COLO668 (cell line): ENCODE data around the gene VEGFB.
A peak's percentile ranks its signal among the peaks of the same experiment; 100 is the strongest.

ENCODE experiments used
- DNase-seq: peaks from one replicate; lab custom pipeline; 2025; ENCODE audit not compliant: unreplicated experiment; lab: John Stamatoyannopoulos, UW

VEGFB gene

DNA sequence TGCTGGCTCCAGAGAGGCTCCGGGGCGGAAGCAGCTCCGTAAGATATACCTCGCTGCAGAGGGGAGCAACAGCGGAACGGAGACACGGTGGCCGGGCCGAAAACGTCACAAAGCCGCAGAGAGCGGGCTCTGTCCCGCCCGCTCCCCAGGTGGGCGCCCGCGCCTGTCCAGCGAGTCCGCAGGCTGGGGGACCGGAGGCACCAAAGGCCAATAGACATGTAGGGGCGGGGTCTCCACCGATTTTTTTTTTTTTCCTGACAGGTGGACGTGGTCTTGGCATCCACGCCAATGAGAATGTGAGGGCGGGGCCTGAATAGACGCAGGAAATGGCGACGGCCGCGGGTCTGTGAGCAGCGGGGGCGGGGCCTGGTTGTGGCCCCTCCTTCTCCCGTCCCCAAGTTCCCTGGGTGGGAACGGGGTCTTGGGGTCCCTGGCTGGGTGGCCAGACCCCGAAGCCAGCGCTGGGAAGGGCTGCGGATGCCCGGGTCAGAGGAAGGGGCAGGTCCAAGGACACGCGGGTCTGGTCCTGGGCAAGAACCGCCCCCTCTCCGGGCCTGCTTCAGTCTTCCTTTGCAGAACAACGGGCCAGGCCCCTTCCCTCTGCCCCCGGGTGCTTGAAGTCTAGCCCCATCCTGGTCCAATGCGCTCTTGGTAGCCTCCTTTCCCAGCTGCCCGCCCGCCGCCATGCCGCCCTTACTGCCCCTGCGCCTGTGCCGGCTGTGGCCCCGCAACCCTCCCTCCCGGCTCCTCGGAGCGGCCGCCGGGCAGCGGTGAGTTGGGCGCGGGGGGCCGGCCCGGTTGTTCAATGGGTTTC lies 4.0 kb upstream of the VEGFB start, which contains the start of gene DNAJC4:
Gene DNAJC4, plus strand, starts transcription at position 378 of the 814 bp plus-strand sequence. Its CDS starts 307 bp downstream, at position 685.
- DNase-seq = peak; percentile 94

- DNase-seq = no peak
Observed at GRCh38 chr11:64230985-64231365, 3.4 kb upstream of the VEGFB start.

- no peak for DNase-seq
Observed at GRCh38 chr11:64231546-64231945, 2.8 kb upstream of the VEGFB start.

DNA sequence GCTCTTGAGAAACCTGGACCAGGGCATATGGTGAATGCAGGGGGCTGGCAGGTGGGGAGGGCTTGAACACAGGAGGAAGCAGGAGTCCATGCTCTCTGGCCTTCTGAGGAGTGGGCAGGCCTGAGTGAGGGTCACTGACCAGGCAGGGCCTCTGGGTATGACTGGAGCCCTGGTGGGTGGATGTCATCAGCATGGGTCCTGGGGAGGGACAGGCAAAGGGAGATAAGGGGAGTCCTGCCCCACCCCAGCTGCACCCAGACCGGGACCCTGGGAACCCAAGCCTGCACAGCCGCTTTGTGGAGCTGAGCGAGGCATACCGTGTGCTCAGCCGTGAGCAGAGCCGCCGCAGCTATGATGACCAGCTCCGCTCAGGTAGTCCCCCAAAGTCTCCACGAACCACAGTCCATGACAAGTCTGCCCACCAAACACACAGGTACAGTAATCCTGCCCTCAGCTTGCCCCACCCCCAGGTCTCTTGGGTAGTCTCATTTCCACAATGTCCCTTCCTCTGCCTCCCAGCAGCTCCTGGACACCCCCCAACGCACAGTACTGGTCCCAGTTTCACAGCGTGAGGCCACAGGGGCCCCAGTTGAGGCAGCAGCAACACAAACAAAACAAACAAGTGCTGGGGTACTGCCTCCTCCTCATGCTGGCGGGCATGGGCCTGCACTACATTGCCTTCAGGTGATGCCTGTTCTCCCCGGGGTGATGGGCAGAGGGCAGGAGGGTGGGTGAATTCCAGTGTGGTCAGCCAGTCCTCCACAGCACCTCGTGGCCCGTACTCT lies 2.0 kb upstream of the VEGFB start:
- DNase-seq = no peak

DNA sequence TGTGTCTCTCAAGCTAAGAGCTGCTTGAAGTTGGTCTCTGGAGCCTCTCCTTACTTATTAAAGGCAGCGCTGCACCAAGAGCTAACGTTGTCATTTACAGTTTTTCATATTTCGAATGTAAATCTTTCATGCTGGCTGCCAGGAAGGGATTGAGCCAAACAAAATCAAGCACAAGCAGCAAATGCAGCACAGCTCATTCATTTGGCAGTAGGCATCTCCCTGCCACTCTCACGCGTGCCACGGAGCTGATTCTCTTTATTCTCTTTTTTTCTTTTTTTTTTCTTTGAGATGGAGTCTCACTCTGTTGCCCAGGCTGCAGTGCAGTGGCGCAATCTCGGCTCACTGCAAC lies 1.4 kb upstream of the VEGFB start:
- DNase-seq = no peak

- peak; percentile 84 for DNase-seq
Observed at GRCh38 chr11:64234647-64235379, 429 bp downstream of the VEGFB start.

DNA sequence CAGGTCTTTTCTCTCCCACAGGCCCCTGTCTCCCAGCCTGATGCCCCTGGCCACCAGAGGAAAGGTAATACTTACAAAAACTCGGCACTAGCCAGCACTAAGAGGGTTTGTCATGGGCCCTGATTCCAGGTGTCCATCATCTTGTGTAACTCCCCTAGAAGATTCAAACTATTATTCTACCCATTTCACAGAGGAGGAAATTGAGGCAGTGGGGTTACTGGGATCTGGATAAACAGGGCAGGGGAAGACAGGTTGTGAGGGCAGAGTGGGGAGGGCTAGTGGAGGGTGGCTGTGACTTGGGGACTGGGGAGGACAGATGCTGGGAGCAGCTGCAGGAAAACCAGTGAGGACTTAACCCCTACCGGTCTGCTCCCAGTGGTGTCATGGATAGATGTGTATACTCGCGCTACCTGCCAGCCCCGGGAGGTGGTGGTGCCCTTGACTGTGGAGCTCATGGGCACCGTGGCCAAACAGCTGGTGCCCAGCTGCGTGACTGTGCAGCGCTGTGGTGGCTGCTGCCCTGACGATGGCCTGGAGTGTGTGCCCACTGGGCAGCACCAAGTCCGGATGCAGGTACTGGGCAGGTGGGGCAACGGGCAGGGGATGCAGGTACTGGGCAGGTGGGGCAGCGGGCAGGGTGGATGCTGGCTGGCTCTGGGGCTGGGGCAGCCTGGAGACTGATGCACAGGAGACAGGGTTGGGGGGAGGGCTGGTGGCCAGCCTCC lies 1.2 kb downstream of the VEGFB start:
- DNase-seq = peak; percentile 67

GRCh38 chr11:64237484-64237951 lies 3.1 kb downstream of the VEGFB start:
- DNase-seq = peak; percentile 96

- DNase-seq = peak; percentile 66
Observed at GRCh38 chr11:64238076-64238475, 3.7 kb downstream of the VEGFB start.

GRCh38 chr11:64238999-64239398 lies 4.6 kb downstream of the VEGFB start:
- DNase-seq = no peak

DNA sequence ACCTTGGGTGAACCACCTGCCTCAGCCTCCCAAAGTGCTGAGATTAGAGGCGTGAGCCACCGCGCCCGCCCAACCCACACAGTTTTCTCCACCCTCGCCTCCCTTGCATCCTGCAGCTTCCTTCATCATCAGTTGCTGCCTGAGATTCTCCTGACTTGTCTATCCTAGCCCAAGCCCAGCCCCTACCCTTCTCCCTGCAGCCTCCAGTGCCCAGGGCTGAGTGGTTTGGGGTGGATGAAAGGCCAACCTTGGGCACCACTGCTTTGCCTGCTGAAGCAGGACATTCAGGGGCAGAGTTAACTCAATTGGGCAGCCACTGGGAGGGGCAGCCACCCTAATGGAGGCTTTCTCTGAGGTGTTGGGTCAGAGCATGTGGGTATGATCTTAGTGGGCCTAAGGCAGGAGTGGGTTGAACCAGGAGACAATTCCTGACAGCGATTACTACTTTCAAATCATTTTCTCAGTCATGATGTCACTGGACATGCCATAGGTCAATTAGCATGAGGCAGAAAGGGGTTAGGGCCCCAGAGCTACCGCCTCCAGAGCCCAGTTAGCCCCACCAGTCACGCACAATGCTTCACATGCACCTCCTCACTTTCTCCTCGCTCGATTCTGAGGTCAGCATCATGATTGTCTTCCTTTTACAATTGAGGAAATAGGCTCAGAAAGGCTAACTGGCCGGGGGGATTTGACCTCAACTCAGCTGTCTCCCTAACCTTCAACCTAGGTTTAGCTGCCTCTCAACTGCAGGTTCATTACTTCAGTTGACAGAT lies 5.5 kb downstream of the VEGFB start:
- DNase-seq = peak; percentile 80

DNA sequence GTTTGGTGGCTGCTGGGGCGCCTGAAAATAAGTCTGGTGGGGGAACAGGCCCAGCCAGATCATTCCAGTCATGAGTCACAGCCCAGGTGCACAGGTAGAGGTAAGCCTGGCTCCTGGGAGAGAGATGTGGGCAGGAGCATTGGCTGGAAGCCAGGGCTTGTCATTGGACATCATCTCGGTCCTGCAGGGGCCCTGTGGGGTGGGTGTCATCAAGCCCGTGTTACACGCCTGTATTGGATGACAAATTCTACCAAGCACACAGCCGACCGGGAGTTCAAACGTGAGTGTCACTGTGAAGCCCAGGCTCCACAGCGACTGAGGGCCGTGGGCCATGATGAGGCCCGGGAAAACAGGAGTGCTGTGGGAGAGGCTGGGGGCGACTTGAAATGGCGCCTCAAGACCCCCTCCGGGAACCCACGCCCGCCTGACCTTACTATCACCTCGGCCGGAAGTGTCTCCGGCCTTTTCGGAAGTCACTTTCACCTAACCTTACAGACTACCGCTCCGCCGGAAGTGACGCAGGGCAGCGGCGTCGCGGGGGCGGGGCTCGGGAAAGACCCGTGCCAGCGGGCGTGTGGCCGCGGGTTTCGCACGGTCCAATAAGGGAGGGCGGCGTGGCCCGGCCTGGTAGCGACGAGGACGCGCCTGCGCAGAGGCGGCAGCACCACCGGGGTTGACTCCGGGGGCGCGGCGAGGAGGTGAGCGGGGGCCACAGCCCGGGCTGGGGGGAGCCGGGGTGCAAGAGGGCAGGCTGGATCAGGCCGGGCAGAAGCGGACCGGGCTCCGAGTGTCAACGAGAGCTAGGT lies 6.3 kb downstream of the VEGFB start, which contains the start of gene FKBP2:
Gene FKBP2, plus strand, starts transcription at position 661 of the 806 bp plus-strand sequence. CDS start 1,293 bp downstream, outside the sequence.
- DNase-seq = peak; percentile 99

GRCh38 chr11:64241241-64241490 lies 6.8 kb downstream of the VEGFB start:
- peak; percentile 99 for DNase-seq

GRCh38 chr11:64241491-64242374 lies 7.3 kb downstream of the VEGFB start:
- DNase-seq = peak; percentile 56

GRCh38 chr11:64243236-64243854 lies 9.0 kb downstream of the VEGFB start:
- DNase-seq = no peak

- no peak for DNase-seq
Observed at GRCh38 chr11:64244107-64244506, 9.7 kb downstream of the VEGFB start.

- no peak for DNase-seq
Observed at GRCh38 chr11:64244966-64245365, 10.6 kb downstream of the VEGFB start.

DNA sequence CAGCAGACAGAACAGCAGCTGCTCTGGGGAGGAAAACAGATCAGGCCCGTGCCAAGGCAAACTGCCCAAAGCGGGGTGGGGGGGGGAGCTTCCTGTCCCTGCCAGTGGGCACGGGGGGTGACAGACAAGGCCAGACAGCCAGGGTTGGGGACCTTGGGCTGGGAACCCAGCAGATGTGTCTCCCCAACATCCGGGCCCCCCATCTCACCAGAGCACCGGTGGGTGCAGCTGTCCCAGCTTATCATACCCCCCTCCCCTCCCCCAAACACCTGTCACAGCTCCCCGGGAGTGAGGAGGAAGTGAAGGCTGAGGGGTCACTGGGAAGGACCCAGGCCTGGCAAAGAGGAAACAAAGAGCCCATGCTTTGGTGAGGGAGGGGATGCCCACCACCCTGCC lies 11.0 kb downstream of the VEGFB start:
- DNase-seq = peak; percentile 84
